ENCODE data around the gene PTPRD. TPM values are rescaled to one million over a fixed set of nuclear protein-coding genes. Genes with fewer than 3 reads are reported as not detected.

The PTPRD gene
- total RNA-seq, 1 experiment from 2014 or later = not detected

- Mint-ChIP-seq H3K4me3 (ENCODE audit: unreplicated experiment) (no peak overlapping the region), H3K36me3 (ENCODE audit: insufficient read depth, unreplicated experiment) (no peaks in the 10 kb centered on the region), H3K27me3 (ENCODE audit: insufficient read depth, unreplicated experiment) (no peaks in the 10 kb centered on the region), H3K9me3 (ENCODE audit: unreplicated experiment) (peaks cover 7% of the 10 kb centered on the region), H3K27ac (ENCODE audit: low read depth, unreplicated experiment) (no peak overlapping the region), H3K4me1 (ENCODE audit: insufficient read depth, unreplicated experiment) (no peaks in the 10 kb centered on the region)
- intact Hi-C loops (cut with micrococcal nuclease) = no loop called here
- ChIA-PET POLR2A (no interaction called here), CTCF (interaction anchor here (0.8 kb wide), 1 partner anchor 509 kb away, joined by 3 read pairs; no protein-coding TSS in a partner anchor)
- no TSS peak for BruUV-seq (replicated peaks)
- no peak for TF ChIP-seq CTCF (IDR thresholded peaks at IDR 0.05; ENCODE audit: unreplicated experiment)
- DNase-seq (ENCODE audit: unreplicated experiment) = no peak
Observed at GRCh38 chr9:8394341-8394740, 2218.5 kb downstream of the PTPRD start.

GRCh38 chr9:8392866-8393265 lies 2219.9 kb downstream of the PTPRD start:
- Mint-ChIP-seq H3K27ac (ENCODE audit: low read depth, unreplicated experiment) (no peak overlapping the region), H3K27me3 (ENCODE audit: insufficient read depth, unreplicated experiment) (no peaks in the 10 kb centered on the region), H3K4me3 (ENCODE audit: unreplicated experiment) (no peak overlapping the region), H3K4me1 (ENCODE audit: insufficient read depth, unreplicated experiment) (no peaks in the 10 kb centered on the region), H3K36me3 (ENCODE audit: insufficient read depth, unreplicated experiment) (no peaks in the 10 kb centered on the region), H3K9me3 (ENCODE audit: unreplicated experiment) (peaks cover 7% of the 10 kb centered on the region)
- no TSS peak for BruUV-seq (replicated peaks)
- POLR2A ChIA-PET = no interaction called here
- TF ChIP-seq CTCF (IDR thresholded peaks at IDR 0.05; ENCODE audit: unreplicated experiment) = no peak
- intact Hi-C loops (cut with micrococcal nuclease) = no loop called here
- DNase-seq (ENCODE audit: unreplicated experiment) = no peak
- CTCF ChIA-PET = no interaction called here

- BruUV-seq (replicated peaks) = no TSS peak
Observed at GRCh38 chr9:8391566-8391965, 2221.2 kb downstream of the PTPRD start.

GRCh38 chr9:8391132-8391531 lies 2221.7 kb downstream of the PTPRD start:
- POLR2A ChIA-PET = no interaction called here
- intact Hi-C loops (cut with micrococcal nuclease) = no loop called here
- no peak for DNase-seq (ENCODE audit: unreplicated experiment)

More at GRCh38 chr9:8391566-8391965, 2221.2 kb downstream of the PTPRD start:
- peaks cover 14% of the 10 kb centered on the region for H3K9me3 Mint-ChIP-seq (ENCODE audit: unreplicated experiment)
- no peaks in the 10 kb centered on the region for H3K36me3 Mint-ChIP-seq (ENCODE audit: insufficient read depth, unreplicated experiment)
- DNase-seq (ENCODE audit: unreplicated experiment) = no peak
- ChIA-PET POLR2A (no interaction called here), CTCF (no interaction called here)
- H3K27me3 Mint-ChIP-seq (ENCODE audit: insufficient read depth, unreplicated experiment) = no peaks in the 10 kb centered on the region
- intact Hi-C loops (cut with micrococcal nuclease) = no loop called here
- no peak overlapping the region for H3K4me3 Mint-ChIP-seq (ENCODE audit: unreplicated experiment)
- no peak for TF ChIP-seq CTCF (IDR thresholded peaks at IDR 0.05; ENCODE audit: unreplicated experiment)
- no peak overlapping the region for H3K27ac Mint-ChIP-seq (ENCODE audit: low read depth, unreplicated experiment)
- no peaks in the 10 kb centered on the region for H3K4me1 Mint-ChIP-seq (ENCODE audit: insufficient read depth, unreplicated experiment)

More at GRCh38 chr9:8391132-8391531, 2221.7 kb downstream of the PTPRD start:
- no peaks in the 10 kb centered on the region for H3K36me3 Mint-ChIP-seq (ENCODE audit: insufficient read depth, unreplicated experiment)
- no peak overlapping the region for H3K27ac Mint-ChIP-seq (ENCODE audit: low read depth, unreplicated experiment)
- CTCF ChIA-PET = no interaction called here
- no peaks in the 10 kb centered on the region for H3K27me3 Mint-ChIP-seq (ENCODE audit: insufficient read depth, unreplicated experiment)
- no peaks in the 10 kb centered on the region for H3K4me1 Mint-ChIP-seq (ENCODE audit: insufficient read depth, unreplicated experiment)
- TF ChIP-seq CTCF (IDR thresholded peaks at IDR 0.05; ENCODE audit: unreplicated experiment) = no peak
- BruUV-seq (replicated peaks) = no TSS peak
- H3K9me3 Mint-ChIP-seq (ENCODE audit: unreplicated experiment) = peaks cover 18% of the 10 kb centered on the region
- no peak overlapping the region for H3K4me3 Mint-ChIP-seq (ENCODE audit: unreplicated experiment)
